Keratinocyte (primary cell): ENCODE results near the gene CR1L. TPM values are rescaled to one million over a fixed set of nuclear protein-coding genes. Genes with fewer than 3 reads are reported as not detected.

ENCODE experiments used
- polyA plus RNA-seq, 5 experiments: library from polyadenylated mRNA; depleted of rRNA in 3 of 5; stranded (reverse) in 3 of 5; stranded (forward) in 1 of 5; unstranded in 1 of 5; fragments of >200 nt; gene quantifications; 1 replicate in 1 of 5; 2 replicates in 3 of 5; 3 replicates in 1 of 5; pipeline versions ENCODE4 v1.2.1 to v1.2.3, GENCODE V29; 2011 to 2012; ENCODE audit warnings: missing spikeins in 2 of 5, low read depth in 1 of 5, low replicate concordance in 1 of 5
- small RNA-seq, 3 experiments: library from RNA; depleted of rRNA; stranded (forward); fragments of <200 nt; gene quantifications; one replicate each; pipeline ENCODE3, GENCODE V24; 2012; ENCODE audit warnings: low read depth in 3 of 3, low replicate concordance in 1 of 3; ENCODE audit not compliant: insufficient read length in 3 of 3

CR1L gene
- polyA plus RNA-seq, 1 donor (not counting 4 experiments of a cell fraction or from before 2014, with no cell fraction given), result not detected

Small RNA genes lying within 50 kb of the gene (small RNA-seq; reads per million reads assigned to genes)
- gene RNA5SP534, result 0 reads per million in 3 experiments

Other genes starting within 250 kb of the CR1L start
- not detected in 3 replicates for gene CR2, start 190.8 kb upstream of the CR1L start, polyA plus RNA-seq
- 0.01 to 0.12 TPM (median 0.09 TPM) in 3 replicates for gene CR1, start 149.0 kb upstream of the CR1L start, polyA plus RNA-seq
- gene CD46, start 106.9 kb downstream of the CR1L start, polyA plus RNA-seq, result 121 to 298 TPM (median 215 TPM) in 3 replicates